Ecto neural progenitor cell (in vitro differentiated cells): ENCODE data around the gene PEX16.

Source experiments
- DNase-seq: peaks from one replicate; pipeline ENCODE4 v3.0.0-alpha.2; 2018; ENCODE audit warnings: low spot score

PEX16 gene

DNA sequence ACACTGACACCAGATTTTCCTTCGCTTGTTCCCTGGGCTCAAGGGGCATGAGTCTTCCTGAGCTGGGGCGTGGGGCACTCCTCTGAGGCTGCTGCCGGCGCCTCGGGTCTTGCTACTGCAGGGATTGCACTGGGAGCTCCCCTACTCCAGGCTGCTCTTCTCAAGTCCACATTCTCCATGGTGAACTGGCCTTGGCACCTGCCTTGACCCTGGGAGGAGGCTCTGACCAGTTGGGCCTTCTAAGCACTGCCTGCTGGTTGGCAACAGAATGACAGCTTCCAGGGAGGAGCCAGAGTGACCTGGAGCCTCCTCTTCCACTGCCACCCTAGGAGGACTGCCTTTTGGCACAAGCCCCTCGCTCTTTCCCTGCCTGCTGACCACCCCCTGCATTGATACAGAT lies 20.1 kb downstream of the PEX16 start:
- no peak for DNase-seq

DNA sequence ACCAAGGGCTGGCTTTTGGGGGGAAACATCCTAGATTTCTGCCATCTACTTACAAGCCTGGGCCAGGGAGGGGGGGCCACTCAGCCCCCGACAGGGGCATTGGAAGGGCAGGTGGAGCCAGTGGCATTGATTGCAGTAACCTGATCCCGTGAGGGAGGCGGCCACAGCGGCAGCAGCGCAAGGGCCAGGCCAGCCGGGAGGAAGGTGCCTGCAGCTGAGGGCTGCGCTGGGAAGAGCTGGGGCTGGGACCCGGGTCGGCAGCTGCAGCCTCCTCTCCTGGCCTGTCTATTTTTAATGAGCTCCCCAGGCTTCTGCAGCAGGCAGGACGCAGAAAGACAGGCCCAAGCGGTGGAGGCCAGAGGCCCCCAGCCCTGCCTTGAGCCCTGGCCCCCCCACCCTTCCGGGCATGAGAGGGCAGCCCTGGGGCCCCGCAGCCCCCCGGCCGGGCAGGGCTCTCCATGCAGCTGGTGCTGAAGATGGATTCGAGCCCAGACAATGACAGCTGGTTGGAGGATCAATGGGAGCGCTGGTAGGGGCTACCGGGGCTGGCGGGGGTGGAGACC lies 21.2 kb downstream of the PEX16 start:
- DNase-seq = peak; percentile 80

DNA sequence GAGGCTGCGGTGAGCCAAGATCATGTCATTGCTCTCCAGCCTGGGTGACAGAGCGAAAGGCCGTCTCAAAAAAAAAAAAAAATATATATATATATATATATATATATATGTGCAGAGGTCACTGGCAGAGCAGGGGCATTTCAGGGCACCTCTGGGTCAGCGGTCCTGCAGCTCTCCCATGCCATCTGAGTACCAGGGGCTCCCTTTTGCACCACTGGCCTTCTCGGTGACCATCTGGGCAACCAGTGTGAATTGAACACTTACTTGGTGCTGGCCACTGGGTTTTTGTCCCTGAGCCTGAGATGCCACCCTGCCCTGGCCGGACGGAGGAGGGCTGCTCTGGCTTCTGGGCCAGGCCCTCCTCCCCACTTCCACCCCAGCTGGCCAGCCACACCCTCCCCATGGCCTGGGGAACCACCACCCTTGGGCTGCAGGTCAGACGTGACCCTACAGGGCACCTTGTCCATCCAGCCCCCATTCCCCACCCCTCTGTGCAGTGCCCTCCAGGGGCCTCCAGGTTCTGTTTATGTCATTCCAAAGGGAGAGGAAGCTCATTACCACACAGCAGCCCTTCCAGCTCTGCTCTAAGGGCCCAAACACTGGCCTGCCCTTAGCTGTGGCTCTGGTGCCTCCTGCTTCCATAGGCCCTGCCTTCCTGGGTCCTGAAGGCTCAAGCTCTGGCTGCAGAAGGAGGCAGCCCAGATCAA lies 22.0 kb downstream of the PEX16 start:
- DNase-seq = no peak

DNA sequence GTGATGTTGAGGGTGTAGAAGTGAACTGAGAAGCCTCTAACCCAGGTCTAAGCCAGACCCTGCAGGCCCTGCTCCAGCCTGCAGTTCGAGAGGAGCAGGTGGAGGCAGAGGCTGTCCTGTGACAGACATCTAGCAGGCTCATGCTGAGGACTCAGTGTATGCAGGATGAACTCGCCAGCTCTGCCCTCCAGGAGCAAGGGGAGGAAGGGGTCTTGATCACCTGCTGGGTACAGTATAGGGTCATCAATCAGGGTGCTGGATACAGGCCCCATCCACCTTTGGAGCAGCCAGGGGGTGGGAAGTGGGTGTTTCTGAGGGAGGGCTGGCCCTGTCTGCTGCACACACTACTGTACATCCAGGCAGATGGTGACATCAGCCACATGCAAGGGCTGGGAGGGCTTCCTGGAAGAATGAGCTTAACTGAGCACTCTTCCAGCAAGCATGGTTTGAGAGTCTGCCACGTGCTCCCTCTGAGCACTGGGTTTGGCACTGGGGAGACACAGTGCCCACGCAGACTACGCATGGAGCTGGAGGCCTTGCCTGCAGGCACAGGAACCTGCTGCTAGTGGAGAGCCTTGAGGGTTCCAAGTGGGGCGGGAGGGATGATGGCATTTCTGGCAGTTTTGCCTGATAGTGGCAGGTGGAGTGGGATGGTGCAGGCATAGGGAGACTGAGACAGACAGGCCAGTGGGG lies 23.0 kb downstream of the PEX16 start:
- no peak for DNase-seq

DNA sequence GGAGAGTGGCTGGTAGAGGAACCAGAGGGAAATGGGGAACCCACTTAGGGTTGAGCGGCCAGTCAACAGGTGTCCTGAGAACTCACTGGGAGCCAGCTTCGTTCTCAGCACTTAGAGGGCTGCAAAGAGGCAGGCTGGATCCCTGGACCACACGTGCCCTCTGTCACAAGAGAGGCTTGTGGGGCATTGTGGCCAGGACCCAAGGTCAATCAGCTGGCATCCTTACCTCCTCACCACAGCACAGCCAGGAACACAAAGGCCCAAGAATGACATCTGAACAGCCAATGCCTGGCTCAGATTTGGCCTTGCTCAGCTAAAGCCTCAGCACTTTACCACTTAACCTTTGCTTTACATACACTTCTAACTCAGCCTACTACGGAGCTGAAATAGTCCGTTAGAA lies 24.8 kb downstream of the PEX16 start:
- no peak for DNase-seq

DNA sequence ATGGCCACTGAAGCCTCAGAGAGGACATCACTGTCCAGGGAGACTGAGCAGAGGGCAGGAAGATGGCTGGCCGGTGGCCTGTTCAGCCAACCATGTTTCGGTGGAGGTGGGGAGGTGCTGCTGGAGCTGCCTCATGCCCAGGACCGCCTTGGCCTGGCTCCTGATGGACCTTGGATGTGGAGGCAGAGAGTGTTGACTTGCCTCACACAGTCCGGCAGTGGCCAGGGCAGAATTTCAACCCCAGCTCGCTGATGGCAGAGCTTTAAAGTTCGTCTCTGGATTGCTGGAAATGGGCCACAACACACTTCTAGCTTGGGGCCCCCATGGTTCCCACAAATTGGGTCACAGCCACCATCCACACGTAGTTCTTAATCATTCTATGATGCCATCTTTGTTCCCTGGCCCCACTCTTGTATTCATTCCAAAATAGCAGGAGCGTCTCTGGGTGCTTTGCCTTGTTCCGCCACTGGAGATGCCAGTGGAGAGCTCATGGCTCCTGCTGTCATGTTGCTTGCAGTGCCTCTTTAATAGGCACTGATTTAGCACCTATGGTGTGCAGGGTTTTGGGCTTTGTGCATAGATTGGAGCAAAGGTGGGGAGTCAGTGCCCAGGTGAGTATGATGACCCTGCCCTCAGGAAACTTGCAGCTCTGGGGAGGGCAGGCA lies 26.7 kb downstream of the PEX16 start:
- no peak for DNase-seq

DNA sequence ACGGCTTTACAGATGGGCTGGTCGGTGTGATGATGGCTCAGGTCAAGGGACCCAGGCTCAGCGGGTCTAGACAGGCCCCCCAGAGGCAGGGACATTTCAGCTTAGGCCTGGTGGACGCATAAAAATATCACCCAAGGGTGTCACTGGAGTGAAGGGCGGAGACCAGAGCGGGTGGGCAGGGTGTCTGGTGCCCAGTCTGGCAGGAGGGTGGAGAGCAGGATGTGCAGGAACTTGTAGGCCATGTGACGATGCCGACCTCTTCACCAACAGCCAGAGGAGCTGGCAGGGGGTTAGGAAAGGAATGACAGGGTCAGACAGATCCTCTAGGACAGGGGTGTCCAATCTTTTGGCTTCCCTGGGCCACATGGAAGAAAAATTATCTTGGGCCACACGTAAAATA lies 27.7 kb downstream of the PEX16 start:
- no peak for DNase-seq

DNA sequence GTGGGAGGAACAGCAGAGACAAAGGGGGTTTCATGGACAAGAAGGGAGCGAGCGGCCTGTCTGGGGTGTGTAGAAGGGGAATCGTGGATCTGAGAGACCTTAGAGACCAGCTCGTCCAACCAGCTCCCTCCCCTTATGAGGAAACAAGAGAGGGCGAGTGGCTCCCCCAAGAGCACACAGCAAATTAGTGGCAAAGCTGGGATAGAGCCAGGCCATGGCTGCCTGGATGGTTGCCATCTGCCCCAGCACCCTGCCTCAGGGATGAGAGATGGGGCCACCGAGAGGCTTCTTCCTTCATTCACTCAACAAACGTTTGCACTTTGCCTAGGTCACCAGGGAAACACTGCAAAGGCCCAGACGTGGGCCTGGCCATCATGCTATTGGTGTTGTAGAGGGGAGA lies 28.1 kb downstream of the PEX16 start:
- DNase-seq = no peak

DNA sequence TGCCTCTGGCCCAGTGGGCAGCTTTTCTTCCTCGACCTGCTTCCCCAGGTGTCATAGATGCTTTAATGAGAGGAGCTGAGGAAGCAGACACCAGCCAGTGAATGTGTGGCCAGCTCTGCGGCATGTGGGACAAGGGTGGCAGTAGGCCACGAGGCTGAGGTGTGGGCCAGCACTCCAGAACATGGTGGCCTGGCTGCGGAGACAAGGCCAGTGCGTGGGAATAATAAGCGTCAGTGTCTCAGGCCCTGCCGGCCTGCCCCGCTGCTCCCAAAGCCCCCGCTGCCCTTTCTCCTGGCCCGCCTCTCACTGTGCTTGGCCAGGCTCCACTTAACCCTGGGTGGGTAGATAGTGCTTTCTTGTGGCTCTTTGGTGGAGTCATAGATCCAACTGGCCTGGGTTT lies 30.1 kb downstream of the PEX16 start:
- no peak for DNase-seq

DNA sequence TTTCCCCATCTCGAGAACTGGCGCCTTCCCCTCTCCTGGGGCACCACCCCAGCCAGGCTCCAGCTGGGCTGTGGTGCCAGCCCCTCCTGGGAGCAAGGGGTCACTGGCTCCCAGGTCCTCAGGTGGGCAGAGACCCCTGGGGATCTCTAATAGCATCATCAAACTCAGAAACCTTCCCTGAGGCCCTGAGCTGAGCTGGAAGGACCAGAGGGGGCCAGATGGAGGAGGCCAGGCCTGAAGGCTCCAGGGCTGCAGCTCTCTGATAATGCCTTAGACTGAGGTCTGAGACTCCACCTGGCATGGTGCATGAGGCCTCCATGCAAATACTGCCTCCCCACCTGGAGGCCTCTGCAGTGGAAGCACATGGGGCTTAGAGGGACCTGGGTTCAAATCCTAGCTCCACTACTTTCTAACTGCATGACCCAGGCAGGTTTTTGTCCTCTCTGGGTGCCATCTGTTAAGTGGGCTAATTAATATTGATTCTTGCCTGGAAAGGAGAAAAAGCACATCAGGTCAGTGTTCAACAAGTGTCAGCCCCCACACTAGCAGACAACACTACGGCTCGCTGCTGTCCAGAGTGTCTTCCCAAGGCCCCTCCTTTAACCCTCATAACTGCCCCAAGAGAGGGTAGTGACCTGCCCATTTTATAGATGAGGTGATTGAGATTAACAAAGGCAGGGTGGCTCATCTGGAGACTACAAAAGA lies 30.7 kb downstream of the PEX16 start:
- no peak for DNase-seq

DNA sequence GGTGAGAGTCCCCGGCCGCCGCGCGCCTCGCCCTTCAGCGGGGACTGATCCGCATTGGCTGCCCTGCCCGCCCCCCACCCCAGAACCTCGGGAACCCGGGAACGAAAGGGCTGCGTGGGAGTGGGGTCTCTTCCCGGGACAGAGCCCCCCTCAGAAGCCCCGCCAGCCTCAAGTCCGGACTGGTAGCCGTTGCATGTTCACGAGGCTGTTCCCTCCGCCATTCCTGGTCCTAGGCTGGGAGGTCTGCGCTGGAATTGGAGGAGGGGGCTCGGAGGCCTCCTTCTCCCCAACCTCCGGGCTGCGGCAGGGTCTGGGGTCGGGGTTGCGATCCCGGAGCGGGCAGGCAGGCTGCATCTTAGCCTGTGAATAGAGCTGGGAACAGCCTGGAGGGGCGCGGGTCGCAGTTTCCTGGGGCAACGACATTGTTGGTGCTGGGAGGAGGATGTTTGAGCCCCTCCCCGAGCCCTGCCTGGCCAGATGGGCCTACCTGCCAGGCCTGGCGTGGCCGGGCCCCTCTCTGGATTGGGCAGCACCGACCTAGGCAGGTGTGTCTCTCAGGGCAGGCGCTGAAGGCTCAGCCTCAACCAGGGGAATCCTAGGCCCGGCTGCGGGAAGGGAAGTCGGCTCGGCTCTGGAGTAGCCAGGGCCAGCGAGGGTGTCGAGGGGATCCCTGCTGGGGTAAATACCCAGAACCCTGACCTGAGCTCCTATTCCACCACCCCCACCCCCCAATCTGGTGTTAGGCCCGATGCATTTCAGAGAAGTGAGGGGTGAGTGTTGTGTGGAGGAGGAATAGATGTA lies 31.6 kb downstream of the PEX16 start:
- DNase-seq = peak; percentile 60

DNA sequence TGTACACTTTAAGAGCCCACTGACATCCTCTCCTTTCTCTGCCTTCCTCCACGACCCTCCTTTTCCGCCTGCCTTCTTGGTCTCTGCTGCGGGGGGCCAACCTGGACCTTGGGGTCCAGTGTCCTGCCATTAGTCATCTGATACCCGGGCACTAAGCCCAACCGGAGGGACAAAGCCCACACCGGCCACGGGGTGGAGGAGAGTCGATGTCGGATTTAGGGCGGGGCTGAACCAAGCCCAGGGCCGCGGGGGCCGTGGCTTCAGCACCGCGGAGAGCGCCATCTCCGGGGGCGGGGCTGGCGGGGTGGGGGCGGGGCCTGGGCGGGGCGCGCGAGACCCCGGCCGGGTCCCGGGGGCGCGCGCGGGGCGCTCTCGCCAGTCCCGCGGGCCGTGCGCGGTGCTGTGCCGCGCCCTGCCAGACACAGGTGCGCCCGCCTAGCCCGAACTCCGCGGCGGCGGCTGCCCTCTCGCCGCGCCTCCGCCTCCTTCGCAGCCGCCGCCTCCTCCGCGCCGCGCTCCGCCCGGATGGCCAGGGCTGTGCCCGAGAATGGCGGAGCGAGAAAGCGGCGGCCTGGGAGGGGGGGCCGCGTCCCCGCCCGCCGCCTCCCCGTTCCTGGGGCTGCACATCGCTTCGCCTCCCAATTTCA lies 32.3 kb downstream of the PEX16 start, which contains the start of gene MAPK8IP1:
Gene MAPK8IP1, plus strand, starts transcription at position 378 of the 647 bp plus-strand sequence. Its CDS starts 170 bp downstream, at position 548.
- DNase-seq = peak; percentile 89

DNA sequence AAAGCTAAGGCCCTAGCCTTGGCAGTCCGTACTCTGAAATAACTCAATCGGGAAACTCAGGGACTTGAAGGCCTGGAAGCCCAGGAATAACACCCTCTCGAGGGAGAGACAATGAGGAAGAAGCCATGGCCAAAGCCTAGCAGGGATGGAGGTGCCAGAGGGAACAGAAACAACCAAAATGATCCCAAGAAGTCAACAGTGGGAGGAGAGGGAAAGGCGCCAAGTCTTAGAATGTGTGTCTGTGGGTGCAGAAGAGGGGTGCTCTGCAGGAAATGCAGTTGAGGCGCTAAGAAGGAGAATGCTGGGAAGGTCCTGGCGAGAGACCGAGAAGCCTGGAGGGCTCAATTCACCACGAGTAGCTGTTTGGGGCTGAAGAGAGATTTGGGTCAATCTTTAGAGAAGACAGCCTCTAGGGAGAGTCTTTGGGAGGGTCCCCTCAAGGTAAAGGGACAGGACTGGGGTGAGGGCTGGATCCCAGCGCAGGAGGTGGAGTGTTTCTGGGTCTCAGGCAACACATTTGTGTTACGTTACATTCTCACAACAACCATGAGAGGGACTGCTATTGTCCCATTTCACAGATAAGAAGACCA lies 33.0 kb downstream of the PEX16 start:
- DNase-seq = no peak

DNA sequence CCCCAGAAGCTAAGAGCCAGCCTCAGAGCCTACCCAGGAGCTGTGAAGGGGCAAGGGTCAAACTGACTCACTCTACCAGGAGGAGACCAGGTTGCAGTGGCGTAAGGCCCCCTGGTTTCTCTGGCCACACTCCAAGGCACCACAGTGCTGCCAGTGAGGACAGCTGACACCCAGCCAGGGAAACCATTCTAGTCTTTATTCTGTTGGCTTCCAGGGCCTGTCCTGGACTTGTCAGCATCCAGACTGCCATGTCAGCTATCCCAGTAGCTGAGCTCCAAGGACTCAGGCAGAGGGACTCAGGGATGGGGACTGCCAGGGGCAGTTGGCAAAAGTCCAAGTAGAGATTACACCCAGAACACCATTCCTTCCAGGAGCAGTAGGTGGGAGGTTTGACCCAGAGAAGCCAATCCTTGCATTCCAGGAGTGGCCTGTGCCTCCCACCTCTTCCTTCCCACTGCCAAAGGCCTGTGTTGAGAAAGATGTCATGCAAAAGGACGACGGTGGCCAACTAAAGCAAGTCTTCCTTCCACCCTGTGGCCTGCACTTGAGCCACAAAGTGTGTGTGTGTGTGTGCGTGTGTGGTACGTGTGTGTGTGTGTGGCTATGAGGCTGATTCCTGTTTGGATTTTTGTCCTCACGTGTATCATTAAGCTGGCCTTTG lies 35.8 kb downstream of the PEX16 start:
- DNase-seq = no peak

DNA sequence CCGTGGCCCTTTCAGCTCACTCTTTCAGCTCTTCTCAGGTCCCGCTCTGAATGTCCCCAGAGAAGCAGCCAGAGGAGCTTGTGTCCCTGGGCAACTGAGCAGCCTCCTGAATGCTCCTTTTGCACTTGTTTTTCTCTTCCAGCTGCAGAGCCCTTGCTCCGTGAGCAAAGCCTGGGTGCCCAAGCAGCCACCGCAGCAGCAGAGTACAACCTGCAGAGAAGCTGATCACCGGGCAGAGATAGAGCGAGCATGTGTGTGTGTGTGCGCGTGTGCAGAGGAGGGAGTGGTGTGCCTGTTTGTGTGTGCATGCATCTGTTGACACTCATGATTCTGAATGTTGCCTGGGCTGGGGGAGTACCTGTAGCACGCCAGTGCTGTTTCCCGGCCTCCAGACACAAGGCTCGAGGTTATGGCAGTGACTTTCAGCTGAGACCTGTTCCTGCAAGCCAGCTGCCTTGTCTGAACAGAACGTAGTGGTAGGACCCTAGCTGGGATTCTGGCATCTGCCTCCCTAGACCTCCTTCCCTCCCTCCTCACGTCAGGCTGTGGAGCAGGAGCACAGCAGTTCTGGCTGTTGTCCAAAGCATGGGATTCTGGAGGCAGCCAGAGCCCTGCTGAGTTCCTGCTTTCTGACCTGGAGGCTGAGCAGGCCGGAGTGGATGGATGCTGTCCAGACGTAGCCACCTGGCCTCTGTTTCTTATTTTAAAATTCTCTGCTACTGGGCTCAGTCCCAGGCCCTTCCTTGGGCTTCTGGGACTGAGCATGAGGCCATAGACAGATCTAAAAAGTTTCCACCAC lies 36.7 kb downstream of the PEX16 start:
- no peak for DNase-seq

DNA sequence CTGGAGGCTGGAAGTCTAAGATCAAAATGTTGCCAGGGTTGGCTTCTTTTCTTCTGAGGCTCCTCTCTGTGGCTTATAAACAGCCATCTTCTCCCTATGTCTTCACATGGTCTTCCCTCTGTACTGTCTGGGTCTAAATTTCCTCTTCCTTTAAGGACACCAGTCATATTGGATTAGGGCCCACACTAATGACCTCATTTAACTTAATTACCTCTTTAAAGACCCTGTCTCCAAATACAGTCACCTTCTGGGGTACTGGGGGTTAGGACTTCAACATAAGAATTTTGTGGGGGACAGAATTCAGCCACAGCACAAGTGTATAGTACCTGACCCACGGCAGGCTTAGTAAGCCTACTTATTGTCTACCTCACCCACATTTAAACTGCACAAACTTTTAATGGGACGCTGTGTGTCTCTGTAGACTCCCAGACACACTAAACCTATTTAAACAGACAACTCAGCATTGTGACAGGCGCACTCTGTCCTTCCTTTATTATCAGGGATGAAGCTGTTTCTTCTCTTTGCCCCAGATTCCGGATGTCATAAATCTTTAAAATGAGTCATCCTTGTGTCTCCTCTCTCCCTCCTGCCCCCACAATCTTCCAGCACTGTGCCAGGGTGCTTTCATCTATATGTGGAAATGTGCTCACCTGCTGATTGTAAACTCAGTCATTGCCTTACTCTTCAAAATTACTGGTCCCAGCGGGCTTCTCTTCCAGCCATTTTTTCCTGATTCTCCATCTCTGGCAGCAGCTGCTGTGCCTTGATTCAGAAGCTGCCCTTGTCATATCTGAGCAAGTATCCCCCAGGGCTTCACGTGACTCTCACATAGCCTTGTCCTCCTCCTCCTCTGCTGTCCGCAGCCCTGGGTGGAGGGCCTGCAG lies 37.6 kb downstream of the PEX16 start:
- DNase-seq = no peak

DNA sequence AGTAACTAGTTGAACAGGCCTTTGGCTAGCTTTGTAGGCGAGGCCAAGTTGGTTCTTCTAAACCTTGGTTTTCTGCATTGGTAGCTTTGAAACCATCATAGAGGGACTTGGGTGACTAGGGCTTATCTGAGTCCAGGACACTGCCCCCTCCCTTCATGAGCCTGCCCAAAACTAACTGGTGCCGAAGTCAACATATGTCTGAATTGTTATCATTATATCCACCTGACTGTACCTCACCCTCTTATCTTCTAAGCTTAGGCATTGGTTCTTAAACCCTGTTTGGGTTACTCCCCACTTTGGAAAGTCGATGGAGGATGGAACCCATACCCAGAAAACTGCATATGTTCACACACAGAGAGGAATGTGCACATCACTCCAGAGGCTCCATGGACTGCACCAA lies 39.8 kb downstream of the PEX16 start:
- DNase-seq = no peak

DNA sequence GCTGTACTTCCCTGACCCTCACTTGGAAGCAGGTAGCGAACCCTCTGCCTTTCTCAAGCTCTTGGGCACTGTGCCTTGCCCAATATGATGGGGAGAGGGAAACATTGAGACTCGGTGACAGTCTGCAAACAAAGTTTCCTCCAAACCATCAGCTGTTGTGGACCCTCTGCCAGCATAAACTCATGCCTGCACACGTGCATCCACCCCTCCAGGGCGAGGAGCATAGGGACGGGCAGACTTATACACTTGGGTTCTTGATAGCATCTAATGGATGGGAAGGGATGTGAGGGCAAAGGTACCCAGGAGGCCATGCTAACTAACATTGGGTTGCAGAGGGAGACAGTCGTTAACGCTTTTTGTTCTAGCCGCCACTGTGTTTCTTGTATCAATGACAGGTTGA lies 40.5 kb downstream of the PEX16 start:
- no peak for DNase-seq
